H1 (cell line): ENCODE results near the gene UBA3. TPM values are rescaled to one million over a fixed set of nuclear protein-coding genes. Genes with fewer than 3 reads are reported as not detected.
A peak's percentile ranks its signal among the peaks of the same experiment; 100 is the strongest.

Source experiments
- CTCF ChIA-PET: fragments of 300-600 bp; sonication (Branson Sonifier 250); formaldehyde crosslinking; loops from one replicate; lab custom pipeline; 2021; ENCODE audit not compliant: partially characterized antibody; lab: Charles Lee
- POLR2A ChIA-PET: fragments of 300-600 bp; sonication (Branson Sonifier 250); formaldehyde crosslinking; loops from one replicate; lab custom pipeline; 2021; ENCODE audit warnings: inconsistent platforms; ENCODE audit not compliant: partially characterized antibody; lab: Charles Lee
- DNase-seq, 2 experiments: peaks; one replicate each; pipeline versions ENCODE4 v3.0.0 to v3.0.0-alpha.2; 2010 to 2022; ENCODE audit warnings: low spot score in 2 of 2, low read depth in 1 of 2, mixed read lengths in 1 of 2
- FAIRE-seq: peaks from 2 replicates; lab custom pipeline; 2011; peaks lifted over from hg19 to GRCh38; lab: Jason Lieb, UNC
- H2AFZ ChIP-seq: 2 replicates; pipeline ENCODE4 v1.8.1; 2012; ENCODE audit warnings: low read length, inconsistent platforms
- H2AK5ac ChIP-seq: 2 replicates; pipeline ENCODE4 v1.6.1; 2013; ENCODE audit warnings: low read depth, low read length
- H2BK120ac ChIP-seq: replicated peaks from 2 replicates; pipeline ENCODE3; 2013; ENCODE audit warnings: low read depth, low read length, inconsistent platforms
- H2BK12ac ChIP-seq: 2 replicates; pipeline ENCODE4 v1.6.1; 2013; ENCODE audit warnings: low read depth, low read length
- H2BK15ac ChIP-seq: 2 replicates; pipeline ENCODE4 v1.6.1; 2013; ENCODE audit warnings: low read length
- H2BK20ac ChIP-seq: 2 replicates; pipeline ENCODE4 v1.6.1; 2013; ENCODE audit warnings: low read length
- H2BK5ac ChIP-seq: 2 replicates; pipeline ENCODE4 v1.6.1; 2013; ENCODE audit warnings: low read depth, low read length
- H3K14ac ChIP-seq: 2 replicates; pipeline ENCODE4 v1.6.1; 2013; ENCODE audit warnings: inconsistent platforms; ENCODE audit not compliant: insufficient read length
- H3K18ac ChIP-seq: 2 replicates; pipeline ENCODE4 v1.6.1; 2013; ENCODE audit warnings: low read length; ENCODE audit errors: extremely low read depth
- H3K23ac ChIP-seq: 2 replicates; pipeline ENCODE4 v1.6.1; 2013; ENCODE audit warnings: inconsistent platforms; ENCODE audit not compliant: insufficient read length
- H3K23me2 ChIP-seq: 2 replicates; pipeline ENCODE4 v1.6.1; 2013; ENCODE audit warnings: low read depth, low read length
- H3K27ac ChIP-seq: 2 replicates; pipeline ENCODE4 v1.6.1; 2011; ENCODE audit warnings: low read depth, low read length, inconsistent platforms
- H3K27me3 ChIP-seq, 4 experiments: replicated peaks in 1 of 4; 1 replicate in 1 of 4; 2 replicates in 3 of 4; pipeline versions ENCODE4 v1.6.1 to v1.8.1; 2011 to 2013; ENCODE audit warnings: low read length in 3 of 4, mild to moderate bottlenecking in 3 of 4, inconsistent platforms in 2 of 4, mixed read lengths in 2 of 4, moderate library complexity in 1 of 4; ENCODE audit not compliant: control insufficient read depth in 3 of 4, insufficient read depth in 3 of 4; ENCODE audit errors: extremely low read depth in 1 of 4
- H3K36me3 ChIP-seq, 4 experiments: 2 replicates each; pipeline versions ENCODE4 v1.6.1 to v1.8.1; 2011 to 2013; ENCODE audit warnings: mild to moderate bottlenecking in 4 of 4, low read length in 3 of 4, moderate library complexity in 2 of 4, control low read depth in 1 of 4, inconsistent platforms in 1 of 4; ENCODE audit not compliant: insufficient read depth in 4 of 4, control insufficient read depth in 2 of 4
- H3K4ac ChIP-seq: replicated peaks from 2 replicates; pipeline ENCODE3; 2013; ENCODE audit warnings: low read length, low read depth, mixed read lengths, inconsistent platforms; ENCODE audit not compliant: insufficient read length
- H3K4me1 ChIP-seq, 4 experiments: replicated peaks in 1 of 4; 1 replicate in 1 of 4; 2 replicates in 3 of 4; pipeline versions ENCODE4 v1.6.1 to v1.8.1; 2011 to 2013; ENCODE audit warnings: low read length in 3 of 4, inconsistent platforms in 2 of 4, mixed read lengths in 1 of 4; ENCODE audit not compliant: insufficient read depth in 4 of 4, control insufficient read depth in 3 of 4
- H3K4me2 ChIP-seq, 2 experiments: 2 replicates each; pipeline versions ENCODE4 v1.6.1 to v1.8.1; 2011 to 2013; ENCODE audit warnings: low read depth in 2 of 2, low read length in 2 of 2, control low read depth in 1 of 2, inconsistent platforms in 1 of 2, mild to moderate bottlenecking in 1 of 2; ENCODE audit not compliant: insufficient read depth in 1 of 2
- H3K4me3 ChIP-seq, 4 experiments: fragments of 200-600, 300-600 bp in 1 of 4; sonication (generic), shearing (Covaris generic), sonication (Bioruptor Twin) in 1 of 4; 2 replicates each; pipeline versions ENCODE4 v1.5.1 to v1.8.1; 2011 to 2016; ENCODE audit warnings: low read length in 4 of 4, low read depth in 3 of 4, control low read depth in 2 of 4, inconsistent platforms in 2 of 4, mild to moderate bottlenecking in 2 of 4, mixed read lengths in 1 of 4, moderate library complexity in 1 of 4; ENCODE audit not compliant: insufficient read depth in 2 of 4; ENCODE audit errors: extremely low read depth in 1 of 4
- H3K56ac ChIP-seq: replicated peaks from 2 replicates; pipeline ENCODE3; 2013; ENCODE audit warnings: low read depth, mild to moderate bottlenecking, mixed read lengths, low read length, inconsistent platforms; ENCODE audit not compliant: insufficient read length
- H3K79me1 ChIP-seq: 2 replicates; pipeline ENCODE4 v1.6.1; 2013; ENCODE audit warnings: low read depth, low read length, control low read depth
- H3K79me2 ChIP-seq, 2 experiments: 2 replicates each; pipeline versions ENCODE4 v1.6.1 to v1.8.1; 2012 to 2013; ENCODE audit warnings: low read length in 2 of 2, mild to moderate bottlenecking in 2 of 2, inconsistent platforms in 1 of 2; ENCODE audit not compliant: insufficient read depth in 2 of 2, control insufficient read depth in 1 of 2
- H3K9ac ChIP-seq, 4 experiments: replicated peaks in 1 of 4; 1 replicate in 1 of 4; 2 replicates in 3 of 4; pipeline versions ENCODE4 v1.6.1 to v1.8.1; 2011 to 2013; ENCODE audit warnings: low read depth in 3 of 4, low read length in 3 of 4, control low read depth in 2 of 4, mild to moderate bottlenecking in 2 of 4, moderate library complexity in 2 of 4, inconsistent platforms in 1 of 4; ENCODE audit errors: extremely low read depth in 1 of 4
- H3K9me3 ChIP-seq, 2 experiments: 2 replicates each; pipeline versions ENCODE4 v1.6.1 to v1.8.1; 2012 to 2013; ENCODE audit warnings: mild to moderate bottlenecking in 2 of 2, moderate library complexity in 2 of 2, control low read depth in 1 of 2, inconsistent platforms in 1 of 2, low read depth in 1 of 2, low read length in 1 of 2, mixed read lengths in 1 of 2; ENCODE audit not compliant: insufficient read depth in 2 of 2
- H4K20me1 ChIP-seq, 2 experiments: replicated peaks in 1 of 2; 2 replicates each; pipeline versions ENCODE3 to v1.8.1; 2011 to 2013; ENCODE audit warnings: inconsistent platforms in 2 of 2, low read length in 2 of 2, mild to moderate bottlenecking in 1 of 2; ENCODE audit not compliant: insufficient read depth in 2 of 2, control insufficient read depth in 1 of 2
- H4K5ac ChIP-seq: 2 replicates; pipeline ENCODE4 v1.6.1; 2013; ENCODE audit warnings: low read length, low read depth, mixed read lengths, inconsistent platforms; ENCODE audit not compliant: insufficient read length
- H4K8ac ChIP-seq: 2 replicates; pipeline ENCODE4 v1.8.0; 2013; ENCODE audit warnings: mild to moderate bottlenecking, moderate library complexity, low read length, inconsistent platforms; ENCODE audit not compliant: insufficient read depth; ENCODE audit errors: extremely low read depth
- H4K91ac ChIP-seq: replicated peaks from 2 replicates; pipeline ENCODE3; 2013; ENCODE audit warnings: low read length, mixed read lengths, inconsistent platforms; ENCODE audit not compliant: insufficient read length
- CBX5 ChIP-seq: fragments of 300-800, 300-1000 bp; sonication (generic); IDR thresholded peaks from 2 replicates; pipeline ENCODE4 v1.7.1; 2016; ENCODE audit warnings: antibody characterized with exemption, low read length, low read depth
- CTCF ChIP-seq, 3 experiments: IDR thresholded peaks; 1 replicate in 2 of 3; 2 replicates in 1 of 3; pipeline versions ENCODE4 v1.5.1 to v1.6.1; 2011; ENCODE audit warnings: low read length in 3 of 3, mild to moderate bottlenecking in 3 of 3, inconsistent platforms in 2 of 3, low read depth in 1 of 3, moderate library complexity in 1 of 3; ENCODE audit not compliant: insufficient read depth in 1 of 3; ENCODE audit errors: control extremely low read depth in 1 of 3
- EGR1 ChIP-seq: IDR thresholded peaks from 2 replicates; pipeline ENCODE4 v1.6.1; 2011; ENCODE audit warnings: low read depth, low read length, borderline replicate concordance
- KDM4A ChIP-seq: IDR thresholded peaks from one replicate; pipeline ENCODE4 v1.7.1; 2012; ENCODE audit warnings: low read depth, mild to moderate bottlenecking, moderate library complexity, low read length, inconsistent platforms; ENCODE audit not compliant: severe bottlenecking
- NRF1 ChIP-seq: IDR thresholded peaks from 2 replicates; pipeline ENCODE4 v1.6.1; 2011; ENCODE audit warnings: mild to moderate bottlenecking, low read depth, low read length, improper control_type of control experiment
- PHF8 ChIP-seq: fragments of 200-600 bp; sonication (generic); conservative IDR thresholded peaks from 2 replicates; pipeline ENCODE4 v1.7.1; 2012; ENCODE audit warnings: low read depth, mild to moderate bottlenecking, inconsistent platforms, low read length, moderate library complexity
- POLR2A ChIP-seq, 2 experiments: IDR thresholded peaks; 1 replicate in 1 of 2; 2 replicates in 1 of 2; pipeline ENCODE4 v1.6.1; 2011; ENCODE audit warnings: low read depth in 2 of 2, low read length in 2 of 2, mild to moderate bottlenecking in 2 of 2; ENCODE audit errors: control extremely low read depth in 1 of 2
- SUZ12 ChIP-seq: fragments of 200-600 bp; sonication (generic); IDR thresholded peaks from 2 replicates; pipeline ENCODE4 v1.6.1; 2012; ENCODE audit warnings: mild to moderate bottlenecking, inconsistent platforms, low read length, moderate library complexity, mixed read lengths
- TAF1 ChIP-seq: IDR thresholded peaks from 2 replicates; pipeline ENCODE4 v1.6.1; 2011; ENCODE audit warnings: mild to moderate bottlenecking, low read depth, low read length
- WGBS, 2 experiments: shearing (Covaris generic) in 1 of 2; methylation state at CpG; one replicate each; pipeline versions ENCODE4 v1.1.6 to v1.1.7; 2013 to 2015; ENCODE audit warnings: low lambda C conversion rate in 2 of 2, mixed read lengths in 2 of 2, inconsistent platforms in 1 of 2, low coverage in 1 of 2, missing lambda C conversion rate in 1 of 2; ENCODE audit not compliant: insufficient replicate concordance in 2 of 2, insufficient coverage in 1 of 2, insufficient read length in 1 of 2; ENCODE audit errors: extremely low coverage in 1 of 2, missing lambda C conversion rate in 1 of 2; 5-methylcytosine and 5-hydroxymethylcytosine counted together
- polyA plus RNA-seq, 7 experiments: library from polyadenylated mRNA; depleted of rRNA in 3 of 7; stranded (reverse) in 5 of 7; unstranded in 2 of 7; fragments of >200 nt in 5 of 7; fragments of 200-250 nt in 2 of 7; gene quantifications; 1 replicate in 5 of 7; 2 replicates in 1 of 7; 4 replicates in 1 of 7; pipeline versions ENCODE4 v1.2.1 to v1.2.3, GENCODE V29; 2011 to 2013; ENCODE audit warnings: missing spikeins in 2 of 7, mixed read lengths in 2 of 7
- total RNA-seq: library from RNA; stranded (reverse); fragmentation: NEBNext Ultra II Directional; extraction: Animal tissue kit (Norgen Biotek cat#: 25700); gene quantifications from 2 replicates; pipeline ENCODE4 v1.2.1, GENCODE V29; 2021

UBA3 gene
- total and polyA plus RNA-seq, 2 of the 8 experiments (the other 6 are each of a cell fraction or from before 2014, with no cell fraction given): 40.8 to 97.8 TPM

- Histone ChIP-seq H2BK120ac (no peak overlapping the region), H2BK5ac (no peak overlapping the region), H2BK12ac (0 out of 2 replicates have a peak overlapping the region, but pooled peaks have one; percentile 33), H3K23ac (no peak overlapping the region), H4K5ac (peak overlapping the region; percentile 13), H3K36me3 (no peaks in the 10 kb centered on the region), H4K91ac (no peak overlapping the region), H2AFZ (peak overlapping the region; percentile 43; the same call in 1 of the 2 replicates), H3K9me3 (no peaks in the 10 kb centered on the region), H4K20me1 (peaks cover 0 to 1% of the 10 kb centered on the region in 2 experiments), H3K4ac (no peak overlapping the region), H2AK5ac (no peak overlapping the region), H2BK15ac (no peak overlapping the region; the same call in 1 of the 2 replicates), H3K4me2 (peak overlapping the region; percentile 79 to 99), H3K4me3 (peak overlapping the region; percentile 82 to 99 (median 91)), H3K79me2 (no peaks in the 10 kb centered on the region), H3K9ac (peak overlapping the region in 3 of 4 experiments; percentile 27 to 52 (median 44); a peak in 5 of 7 replicates), H3K4me1 (peaks cover 6 to 12% (median 11%) of the 10 kb centered on the region in 4 experiments; a peak in 6 of 7 replicates), H2BK20ac (no peak overlapping the region), H3K27me3 (no peaks in the 10 kb centered on the region), H3K23me2 (peaks cover 4% of the 10 kb centered on the region), H3K18ac (peak overlapping the region; percentile 75; the same call in 1 of the 2 replicates), H3K56ac (no peak overlapping the region), H3K27ac (no peak overlapping the region), H3K79me1 (no peaks in the 10 kb centered on the region), H4K8ac (no peak overlapping the region), H3K14ac (no peak overlapping the region)
- ChIA-PET POLR2A (interaction anchor here (1.1 kb wide), 1 partner anchor 72 kb away, joined by 3 read pairs; the partner anchor contains the start of gene EOGT), CTCF (interaction anchor here (0.6 to 0.7 kb wide), 3 partner anchors 69 to 863 kb away, joined by 3 to 4 read pairs (median 3); no protein-coding TSS in a partner anchor)
- FAIRE-seq (no peak), DNase-seq (no peak)
- WGBS, 2 experiments: 3% methylated on average over 25 of the region's 26 CpGs; no CpG with 5 or more reads in 1 of the 2 experiments
- TF ChIP-seq CBX5 (no peak), SUZ12 (no peak), TAF1 (no peak), PHF8 (peak; percentile 39; the same call in 1 of the 2 replicates), NRF1 (no peak), CTCF (IDR thresholded peaks at IDR 0.05; ENCODE audit: control extremely low read depth in 1 of 3, insufficient read depth in 1 of 3, low read depth in 1 of 3, low read length in 3 of 3) (no peak), KDM4A (peak; percentile 53), POLR2A (IDR thresholded peaks at IDR 0.05; ENCODE audit: control extremely low read depth in 1 of 2, low read depth in 2 of 2, low read length in 2 of 2) (no peak), EGR1 (no peak)
Measured at GRCh38 chr3:69085168-69085832, 5.1 kb upstream of the UBA3 start.
